K562 (cell line): ENCODE results near the gene ZNF768. TPM values are rescaled to one million over a fixed set of nuclear protein-coding genes. Genes with fewer than 3 reads are reported as not detected.

Experiments used
- ATF1 ChIP-seq, 2 experiments: fragments of 450-650 bp in 1 of 2; IDR thresholded peaks; 2 replicates each; pipeline ENCODE4 v1.6.1; 2016; ENCODE audit warnings: missing compliant biosample characterization in 1 of 2, missing genetic modification characterization in 1 of 2
- CXXC5 ChIP-seq: fragments of 250-450 bp; sonication (Bioruptor Pico); IDR thresholded peaks from 2 replicates; pipeline ENCODE4 v1.8.0; 2022; ENCODE audit warnings: inconsistent platforms, mild to moderate bottlenecking, moderate library complexity
- DMBX1 ChIP-seq: fragments of 250-450 bp; sonication (Bioruptor Pico); IDR thresholded peaks from 2 replicates; pipeline ENCODE4 v1.8.0; 2022; ENCODE audit warnings: inconsistent platforms, mild to moderate bottlenecking, moderate library complexity, borderline replicate concordance
- ELF4 ChIP-seq: fragments of 450-650 bp; formaldehyde crosslinking; IDR thresholded peaks from 2 replicates; pipeline ENCODE4 v1.4.0; 2022; ENCODE audit warnings: missing genetic modification characterization
- FOXA3 ChIP-seq, 2 experiments: fragments of 450-650 bp in 1 of 2; sonication (generic) in 1 of 2; formaldehyde crosslinking; IDR thresholded peaks in 1 of 2; conservative IDR thresholded peaks in 1 of 2; 2 replicates each; pipeline versions ENCODE4 v1.4.0 to v1.8.0; 2020 to 2022; ENCODE audit warnings: mild to moderate bottlenecking in 2 of 2, missing genetic modification reagents in 1 of 2
- HDGF ChIP-seq: fragments of 450-650 bp; IDR thresholded peaks from 2 replicates; pipeline ENCODE4 v1.6.1; 2016
- HIVEP1 ChIP-seq: fragments of 250-450 bp; sonication (Bioruptor Pico); IDR thresholded peaks from 2 replicates; pipeline ENCODE4 v1.4.0; 2020; ENCODE audit warnings: mild to moderate bottlenecking
- JUND ChIP-seq, 2 experiments: IDR thresholded peaks; 2 replicates in 1 of 2; 3 replicates in 1 of 2; pipeline ENCODE4 v1.6.1; 2011; ENCODE audit warnings: borderline replicate concordance in 2 of 2, low read depth in 2 of 2, low read length in 2 of 2, improper control_type of control experiment in 1 of 2, missing biosample characterization in 1 of 2, missing genetic modification characterization in 1 of 2, missing genetic modification reagents in 1 of 2
- NUFIP1 ChIP-seq: fragments of 450-650 bp; IDR thresholded peaks from 2 replicates; pipeline ENCODE4 v1.6.1; 2018; ENCODE audit not compliant: partially characterized antibody
- RAD51 ChIP-seq: fragments of 450-650 bp; IDR thresholded peaks from 2 replicates; pipeline ENCODE4 v1.7.1; 2016; ENCODE audit warnings: low read depth, mild to moderate bottlenecking, borderline replicate concordance
- TAF1 ChIP-seq: IDR thresholded peaks from 2 replicates; pipeline ENCODE4 v1.6.1; 2011; ENCODE audit warnings: mild to moderate bottlenecking, low read length, moderate library complexity; ENCODE audit not compliant: insufficient read depth, control insufficient read depth, severe bottlenecking; ENCODE audit errors: extremely low read depth
- TCFL5 ChIP-seq: fragments of 250-450 bp; sonication (Bioruptor Pico); conservative IDR thresholded peaks from 2 replicates; pipeline ENCODE4 v1.6.1; 2021; ENCODE audit warnings: mild to moderate bottlenecking, moderate library complexity, matching md5 sums
- TEAD1 ChIP-seq, 2 experiments: fragments of 450-650 bp in 1 of 2; sonication (generic) in 1 of 2; formaldehyde crosslinking; IDR thresholded peaks; 2 replicates each; pipeline versions ENCODE4 v1.4.0 to v1.8.0; 2020 to 2022; ENCODE audit warnings: mild to moderate bottlenecking in 2 of 2, missing genetic modification reagents in 1 of 2
- polyA plus RNA-seq, 8 experiments: library from polyadenylated mRNA; depleted of rRNA in 4 of 8; stranded (reverse) in 5 of 8; unstranded in 3 of 8; fragments of >200 nt; fragmentation: Nextera tagmentation in 2 of 8; fragmentation: Illumina TruSeq in 1 of 8; extraction: Ambion mirVana in 2 of 8; extraction: Trizol in 1 of 8; gene quantifications; 2 replicates each; pipeline versions ENCODE4 v1.2.1 to v1.2.3, GENCODE V29; 2011 to 2014; ENCODE audit warnings: inconsistent platforms in 1 of 8, missing spikeins in 1 of 8
- total RNA-seq, 7 experiments: library from RNA; depleted of rRNA in 6 of 7; stranded (reverse); fragments of >200 nt in 6 of 7; fragmentation: Illumina TruSeq in 2 of 7; extraction: Trizol in 2 of 7; gene quantifications; 2 replicates each; pipeline versions ENCODE4 v1.2.1 to v1.2.3, GENCODE V29; 2011 to 2021; ENCODE audit warnings: low replicate concordance in 1 of 7
- TF ChIP-seq, protein P1 (sequence below), 2 experiments: fragments of 450-650 bp; formaldehyde crosslinking in 1 of 2; IDR thresholded peaks; 2 replicates each; pipeline versions ENCODE4 v1.4.0 to v1.6.1; 2014 to 2020; ENCODE audit warnings: mild to moderate bottlenecking in 2 of 2, borderline replicate concordance in 1 of 2, low read depth in 1 of 2
- TF ChIP-seq, protein P2 (sequence below): fragments of 450-650 bp; formaldehyde crosslinking; IDR thresholded peaks from 2 replicates; pipeline ENCODE4 v1.4.0; 2022; ENCODE audit warnings: mild to moderate bottlenecking, moderate library complexity
- TF ChIP-seq, protein P3 (sequence below): fragments of 450-650 bp; formaldehyde crosslinking; conservative IDR thresholded peaks from 2 replicates; pipeline ENCODE4 v1.4.0; 2022; ENCODE audit warnings: mild to moderate bottlenecking, missing genetic modification characterization

Gene ZNF768
- total and polyA plus RNA-seq, 9 of the 15 experiments (the other 6 are each of a cell fraction or from before 2014, with no cell fraction given) = 0.13 to 50.7 (median 26.9) TPM

- TF ChIP-seq, protein P1, sequence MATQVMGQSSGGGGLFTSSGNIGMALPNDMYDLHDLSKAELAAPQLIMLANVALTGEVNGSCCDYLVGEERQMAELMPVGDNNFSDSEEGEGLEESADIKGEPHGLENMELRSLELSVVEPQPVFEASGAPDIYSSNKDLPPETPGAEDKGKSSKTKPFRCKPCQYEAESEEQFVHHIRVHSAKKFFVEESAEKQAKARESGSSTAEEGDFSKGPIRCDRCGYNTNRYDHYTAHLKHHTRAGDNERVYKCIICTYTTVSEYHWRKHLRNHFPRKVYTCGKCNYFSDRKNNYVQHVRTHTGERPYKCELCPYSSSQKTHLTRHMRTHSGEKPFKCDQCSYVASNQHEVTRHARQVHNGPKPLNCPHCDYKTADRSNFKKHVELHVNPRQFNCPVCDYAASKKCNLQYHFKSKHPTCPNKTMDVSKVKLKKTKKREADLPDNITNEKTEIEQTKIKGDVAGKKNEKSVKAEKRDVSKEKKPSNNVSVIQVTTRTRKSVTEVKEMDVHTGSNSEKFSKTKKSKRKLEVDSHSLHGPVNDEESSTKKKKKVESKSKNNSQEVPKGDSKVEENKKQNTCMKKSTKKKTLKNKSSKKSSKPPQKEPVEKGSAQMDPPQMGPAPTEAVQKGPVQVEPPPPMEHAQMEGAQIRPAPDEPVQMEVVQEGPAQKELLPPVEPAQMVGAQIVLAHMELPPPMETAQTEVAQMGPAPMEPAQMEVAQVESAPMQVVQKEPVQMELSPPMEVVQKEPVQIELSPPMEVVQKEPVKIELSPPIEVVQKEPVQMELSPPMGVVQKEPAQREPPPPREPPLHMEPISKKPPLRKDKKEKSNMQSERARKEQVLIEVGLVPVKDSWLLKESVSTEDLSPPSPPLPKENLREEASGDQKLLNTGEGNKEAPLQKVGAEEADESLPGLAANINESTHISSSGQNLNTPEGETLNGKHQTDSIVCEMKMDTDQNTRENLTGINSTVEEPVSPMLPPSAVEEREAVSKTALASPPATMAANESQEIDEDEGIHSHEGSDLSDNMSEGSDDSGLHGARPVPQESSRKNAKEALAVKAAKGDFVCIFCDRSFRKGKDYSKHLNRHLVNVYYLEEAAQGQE (IDR thresholded peaks at IDR 0.05; ENCODE audit: borderline replicate concordance) = peak; percentile 66
- TF ChIP-seq, protein P1 (CRISPR knock-in tag; IDR thresholded peaks at IDR 0.05; ENCODE audit: low read depth) = no peak
- peak; percentile 66; the same call in 1 of the 2 replicates for TF ChIP-seq HDGF
- TF ChIP-seq TAF1 = peak; percentile 65
- TF ChIP-seq JUND (IDR thresholded peaks at IDR 0.05; ENCODE audit: borderline replicate concordance, low read depth, low read length) = peak; percentile 43
- TF ChIP-seq JUND (tag; IDR thresholded peaks at IDR 0.05; ENCODE audit: borderline replicate concordance, low read depth, low read length) = no peak; the same call in 2 of the 3 replicates
- peak in 1 of 2 experiments; percentile 52; a peak in 2 of 4 replicates for TF ChIP-seq FOXA3 (CRISPR knock-in tag; conservative IDR thresholded peaks at IDR 0.05 in 1 of 2, IDR thresholded peaks at IDR 0.05 in 1 of 2)
- TF ChIP-seq, protein P2, sequence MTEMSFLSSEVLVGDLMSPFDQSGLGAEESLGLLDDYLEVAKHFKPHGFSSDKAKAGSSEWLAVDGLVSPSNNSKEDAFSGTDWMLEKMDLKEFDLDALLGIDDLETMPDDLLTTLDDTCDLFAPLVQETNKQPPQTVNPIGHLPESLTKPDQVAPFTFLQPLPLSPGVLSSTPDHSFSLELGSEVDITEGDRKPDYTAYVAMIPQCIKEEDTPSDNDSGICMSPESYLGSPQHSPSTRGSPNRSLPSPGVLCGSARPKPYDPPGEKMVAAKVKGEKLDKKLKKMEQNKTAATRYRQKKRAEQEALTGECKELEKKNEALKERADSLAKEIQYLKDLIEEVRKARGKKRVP (CRISPR knock-in tag) = no peak
- TF ChIP-seq RAD51 = peak; percentile 67
- 0 out of 2 replicates have a peak, but pooled peaks have one; percentile 19 for TF ChIP-seq DMBX1 (CRISPR knock-in tag)
- TF ChIP-seq ELF4 (CRISPR knock-in tag) = 0 out of 2 replicates have a peak, but pooled peaks have one; percentile 30
- TF ChIP-seq, protein P3, sequence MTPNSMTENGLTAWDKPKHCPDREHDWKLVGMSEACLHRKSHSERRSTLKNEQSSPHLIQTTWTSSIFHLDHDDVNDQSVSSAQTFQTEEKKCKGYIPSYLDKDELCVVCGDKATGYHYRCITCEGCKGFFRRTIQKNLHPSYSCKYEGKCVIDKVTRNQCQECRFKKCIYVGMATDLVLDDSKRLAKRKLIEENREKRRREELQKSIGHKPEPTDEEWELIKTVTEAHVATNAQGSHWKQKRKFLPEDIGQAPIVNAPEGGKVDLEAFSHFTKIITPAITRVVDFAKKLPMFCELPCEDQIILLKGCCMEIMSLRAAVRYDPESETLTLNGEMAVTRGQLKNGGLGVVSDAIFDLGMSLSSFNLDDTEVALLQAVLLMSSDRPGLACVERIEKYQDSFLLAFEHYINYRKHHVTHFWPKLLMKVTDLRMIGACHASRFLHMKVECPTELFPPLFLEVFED (CRISPR knock-in tag) = 0 out of 2 replicates have a peak, but pooled peaks have one; percentile 28
- TF ChIP-seq TEAD1 (CRISPR knock-in tag; IDR thresholded peaks at IDR 0.05) = peak in 1 of 2 experiments; percentile 12; a peak in 2 of 4 replicates
- TF ChIP-seq ATF1 (CRISPR knock-in tag; IDR thresholded peaks at IDR 0.05) = no peak
- peak; percentile 45 for TF ChIP-seq ATF1 (tag; IDR thresholded peaks at IDR 0.05)
- 0 out of 2 replicates have a peak, but pooled peaks have one; percentile 15 for TF ChIP-seq HIVEP1 (CRISPR knock-in tag)
- peak; percentile 55 for TF ChIP-seq NUFIP1
- TF ChIP-seq CXXC5 (CRISPR knock-in tag) = peak; percentile 48
- no peak for TF ChIP-seq TCFL5 (CRISPR knock-in tag)
Measured at GRCh38 chr16:30535777-30536190, 9.4 kb upstream of the ZNF768 start (continued).
